ENCODE data around the gene SEPTIN8.

SEPTIN8 gene

GRCh38 chr5:132764051-132764450 is 13.0 kb downstream of the SEPTIN8 start:
- no peak for DNase-seq

GRCh38 chr5:132763181-132764036 is 13.6 kb downstream of the SEPTIN8 start:
- DNase-seq = no peak

GRCh38 chr5:132762246-132763000 is 14.6 kb downstream of the SEPTIN8 start:
- no peak for DNase-seq

GRCh38 chr5:132761321-132762240 is 15.5 kb downstream of the SEPTIN8 start:
- DNase-seq = no peak

GRCh38 chr5:132760601-132761317 is 16.3 kb downstream of the SEPTIN8 start:
- no peak for DNase-seq

GRCh38 chr5:132760049-132760420 is 17.0 kb downstream of the SEPTIN8 start:
- no peak for DNase-seq

- DNase-seq = no peak
Observed at GRCh38 chr5:132759114-132760048, 17.7 kb downstream of the SEPTIN8 start.

GRCh38 chr5:132758451-132758850 is 18.6 kb downstream of the SEPTIN8 start:
- no peak for DNase-seq

- DNase-seq = no peak
Observed at GRCh38 chr5:132756542-132756941, 20.5 kb downstream of the SEPTIN8 start.

- DNase-seq = no peak
Observed at GRCh38 chr5:132754947-132755346, 22.1 kb downstream of the SEPTIN8 start.

GRCh38 chr5:132754111-132754510 is 22.9 kb downstream of the SEPTIN8 start:
- no peak for DNase-seq

- DNase-seq = peak; percentile 34 to 55
Observed at GRCh38 chr5:132753135-132753987, 23.7 kb downstream of the SEPTIN8 start.

GRCh38 chr5:132752581-132753125 is 24.4 kb downstream of the SEPTIN8 start:
- no peak for DNase-seq

GRCh38 chr5:132751971-132752580 is 25.0 kb downstream of the SEPTIN8 start:
- no peak for DNase-seq

- DNase-seq = no peak
Observed at GRCh38 chr5:132751444-132751843, 25.6 kb downstream of the SEPTIN8 start.

GRCh38 chr5:132750471-132751230 is 26.4 kb downstream of the SEPTIN8 start:
- no peak for DNase-seq

- no peak for DNase-seq
Observed at GRCh38 chr5:132749506-132749905, 27.5 kb downstream of the SEPTIN8 start.

GRCh38 chr5:132748522-132749000 is 28.5 kb downstream of the SEPTIN8 start:
- no peak for DNase-seq

Measured in NCI-H2081 (cell line).